Nephron (organoid): ENCODE measurements around the gene MRPL2.

Experiments
- H3K27ac Mint-ChIP-seq, 3 experiments: 2 replicates each; pipeline ENCODE4 v1.8.0; 2020; ENCODE audit warnings: mixed read lengths in 3 of 3, mild to moderate bottlenecking in 2 of 3, moderate library complexity in 1 of 3
- H3K27me3 Mint-ChIP-seq: 2 replicates; pipeline ENCODE4 v1.8.0; 2021; ENCODE audit warnings: low read depth, mild to moderate bottlenecking, moderate library complexity, mixed read lengths
- H3K36me3 Mint-ChIP-seq: 2 replicates; pipeline ENCODE4 v1.8.0; 2020; ENCODE audit warnings: low read depth, mixed read lengths
- H3K4me1 Mint-ChIP-seq: 2 replicates; pipeline ENCODE4 v1.8.0; 2020; ENCODE audit warnings: mixed read lengths
- H3K4me3 Mint-ChIP-seq, 3 experiments: 2 replicates each; pipeline ENCODE4 v1.8.0; 2020; ENCODE audit warnings: mild to moderate bottlenecking in 3 of 3, mixed read lengths in 3 of 3, moderate library complexity in 2 of 3
- H3K9me3 Mint-ChIP-seq: 2 replicates; pipeline ENCODE4 v1.8.0; 2020; ENCODE audit warnings: mixed read lengths
- TF ChIP-seq, protein P1 (sequence below), 3 experiments: fragments of 200-600 bp; sonication (generic); IDR thresholded peaks; one replicate each; pipeline ENCODE4 v1.5.0; 2021; ENCODE audit warnings: antibody characterized with exemption in 3 of 3; ENCODE audit not compliant: unreplicated experiment in 3 of 3

Gene MRPL2

DNA sequence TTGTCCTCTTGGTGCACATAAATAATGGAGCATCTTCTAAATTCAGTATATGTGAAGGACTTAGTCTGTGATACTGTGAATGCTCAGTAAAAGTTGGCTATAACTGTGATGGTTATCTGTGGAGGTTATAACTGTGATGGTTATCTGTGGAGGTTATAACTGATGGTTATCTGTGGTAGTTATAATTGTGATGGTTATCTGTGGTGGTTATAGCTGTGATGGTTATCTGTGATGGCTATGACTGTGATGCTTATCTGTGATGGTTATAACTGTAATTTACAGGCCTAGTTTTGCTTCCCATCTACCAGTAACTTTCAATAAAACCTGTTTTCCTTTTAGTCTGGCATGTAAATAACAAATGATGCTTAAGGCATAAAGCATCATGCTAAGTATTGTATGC lies 33.4 kb upstream of the MRPL2 start:
- TF ChIP-seq, protein P1, sequence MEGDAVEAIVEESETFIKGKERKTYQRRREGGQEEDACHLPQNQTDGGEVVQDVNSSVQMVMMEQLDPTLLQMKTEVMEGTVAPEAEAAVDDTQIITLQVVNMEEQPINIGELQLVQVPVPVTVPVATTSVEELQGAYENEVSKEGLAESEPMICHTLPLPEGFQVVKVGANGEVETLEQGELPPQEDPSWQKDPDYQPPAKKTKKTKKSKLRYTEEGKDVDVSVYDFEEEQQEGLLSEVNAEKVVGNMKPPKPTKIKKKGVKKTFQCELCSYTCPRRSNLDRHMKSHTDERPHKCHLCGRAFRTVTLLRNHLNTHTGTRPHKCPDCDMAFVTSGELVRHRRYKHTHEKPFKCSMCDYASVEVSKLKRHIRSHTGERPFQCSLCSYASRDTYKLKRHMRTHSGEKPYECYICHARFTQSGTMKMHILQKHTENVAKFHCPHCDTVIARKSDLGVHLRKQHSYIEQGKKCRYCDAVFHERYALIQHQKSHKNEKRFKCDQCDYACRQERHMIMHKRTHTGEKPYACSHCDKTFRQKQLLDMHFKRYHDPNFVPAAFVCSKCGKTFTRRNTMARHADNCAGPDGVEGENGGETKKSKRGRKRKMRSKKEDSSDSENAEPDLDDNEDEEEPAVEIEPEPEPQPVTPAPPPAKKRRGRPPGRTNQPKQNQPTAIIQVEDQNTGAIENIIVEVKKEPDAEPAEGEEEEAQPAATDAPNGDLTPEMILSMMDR (IDR thresholded peaks at IDR 0.05; ENCODE audit: unreplicated experiment in 3 of 3): no peak
- peaks cover 3% of the 10 kb centered on the region for H3K36me3 Mint-ChIP-seq

DNA sequence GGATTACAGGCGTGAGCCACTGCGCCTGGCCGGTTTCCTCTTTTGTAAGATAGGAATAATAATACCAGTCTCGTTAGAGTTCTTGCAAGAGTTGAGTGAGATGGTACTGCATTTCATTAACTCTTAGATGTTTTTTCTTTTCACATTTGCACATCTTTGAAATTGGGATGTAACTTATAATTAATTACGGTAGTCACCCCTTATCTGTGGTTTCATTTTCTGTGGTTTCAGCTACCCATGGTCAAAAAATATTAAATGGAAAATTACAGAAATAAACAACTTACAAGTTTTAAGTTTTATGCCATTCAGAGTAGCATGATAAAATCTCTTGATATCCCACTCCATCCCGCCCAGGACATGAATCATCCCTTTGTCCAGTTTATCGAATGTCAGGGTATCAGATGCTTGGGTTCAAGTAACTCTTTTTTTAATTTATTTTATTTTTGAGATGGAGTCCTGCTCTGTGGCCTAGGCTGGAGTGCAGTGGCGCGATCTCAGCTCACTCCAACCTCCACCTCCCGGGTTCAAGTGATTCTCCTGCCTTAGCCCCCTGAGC lies 32.3 kb upstream of the MRPL2 start:
- H3K36me3 Mint-ChIP-seq: peaks cover 3% of the 10 kb centered on the region

More for the DNA sequence above, 33.4 kb upstream of the MRPL2 start:
- Mint-ChIP-seq H3K27me3 (no peaks in the 10 kb centered on the region), H3K27ac (peak overlapping the region; percentile 71 to 93 (median 73)), H3K4me1 (peaks cover 78% of the 10 kb centered on the region), H3K4me3 (peak overlapping the region in 2 of 3 experiments; percentile 4 to 35), H3K9me3 (no peaks in the 10 kb centered on the region)

DNA sequence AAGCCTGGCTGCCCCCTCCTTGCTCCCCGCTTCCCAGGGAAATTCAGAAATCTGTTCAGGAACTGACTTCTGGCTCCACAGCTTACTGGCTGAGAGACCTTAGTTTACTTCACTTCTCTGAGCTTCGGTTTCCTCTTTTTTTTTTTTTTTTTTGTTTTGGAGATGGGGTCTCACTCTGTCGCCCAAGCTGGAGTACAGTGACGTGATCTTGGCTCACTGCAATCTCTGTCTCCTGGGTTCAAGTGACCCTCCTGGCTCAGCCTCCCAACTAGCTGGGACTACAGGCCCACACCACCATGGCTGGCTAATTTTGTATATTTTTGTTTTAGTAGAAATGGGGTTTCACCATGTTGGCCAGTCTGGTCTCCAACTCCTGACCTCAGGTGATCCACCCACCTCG lies 31.8 kb upstream of the MRPL2 start:
- H3K36me3 Mint-ChIP-seq: peaks cover 3% of the 10 kb centered on the region
- peaks cover 79% of the 10 kb centered on the region for H3K4me1 Mint-ChIP-seq
- H3K4me3 Mint-ChIP-seq: peak overlapping the region in 2 of 3 experiments; percentile 46 to 66
- TF ChIP-seq, protein P1 (IDR thresholded peaks at IDR 0.05; ENCODE audit: unreplicated experiment in 3 of 3): no peak
- no peaks in the 10 kb centered on the region for H3K9me3 Mint-ChIP-seq
- peak overlapping the region; percentile 95 to 99 (median 98) for H3K27ac Mint-ChIP-seq
- no peaks in the 10 kb centered on the region for H3K27me3 Mint-ChIP-seq

More for the DNA sequence above, 32.3 kb upstream of the MRPL2 start:
- Mint-ChIP-seq H3K27me3 (no peaks in the 10 kb centered on the region), H3K4me3 (no peak overlapping the region), H3K4me1 (peaks cover 77% of the 10 kb centered on the region), H3K9me3 (no peaks in the 10 kb centered on the region), H3K27ac (peak overlapping the region; percentile 95 to 99 (median 98))
- TF ChIP-seq, protein P1 (IDR thresholded peaks at IDR 0.05; ENCODE audit: unreplicated experiment in 3 of 3): no peak

DNA sequence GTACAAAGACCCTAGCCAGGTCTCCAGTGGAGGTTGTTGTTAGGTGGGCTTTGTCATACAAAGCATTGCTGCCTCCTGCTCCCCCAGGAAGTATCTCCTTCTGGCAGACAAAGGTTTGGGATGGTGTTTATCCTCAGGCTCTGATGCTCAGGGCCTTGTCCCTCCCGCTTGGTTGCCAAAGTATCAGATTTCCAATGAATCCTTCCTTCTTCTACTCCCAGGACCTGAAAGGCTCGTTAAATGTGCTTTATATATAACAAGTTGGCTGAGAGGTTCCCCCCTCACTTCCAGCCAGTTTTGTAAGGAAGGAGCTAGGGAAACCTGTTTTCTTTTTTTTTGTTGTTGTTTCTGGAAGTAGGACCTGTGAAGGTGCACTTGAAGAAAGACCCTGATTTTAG lies 31.3 kb upstream of the MRPL2 start:
- peak overlapping the region; percentile 95 to 99 (median 98) for H3K27ac Mint-ChIP-seq
- peaks cover 2% of the 10 kb centered on the region for H3K36me3 Mint-ChIP-seq
- no peaks in the 10 kb centered on the region for H3K27me3 Mint-ChIP-seq
- H3K4me3 Mint-ChIP-seq: peak overlapping the region; percentile 21 to 66 (median 46)
- TF ChIP-seq, protein P1 (IDR thresholded peaks at IDR 0.05; ENCODE audit: unreplicated experiment in 3 of 3): no peak
- H3K9me3 Mint-ChIP-seq: no peaks in the 10 kb centered on the region
- H3K4me1 Mint-ChIP-seq: peaks cover 76% of the 10 kb centered on the region

DNA sequence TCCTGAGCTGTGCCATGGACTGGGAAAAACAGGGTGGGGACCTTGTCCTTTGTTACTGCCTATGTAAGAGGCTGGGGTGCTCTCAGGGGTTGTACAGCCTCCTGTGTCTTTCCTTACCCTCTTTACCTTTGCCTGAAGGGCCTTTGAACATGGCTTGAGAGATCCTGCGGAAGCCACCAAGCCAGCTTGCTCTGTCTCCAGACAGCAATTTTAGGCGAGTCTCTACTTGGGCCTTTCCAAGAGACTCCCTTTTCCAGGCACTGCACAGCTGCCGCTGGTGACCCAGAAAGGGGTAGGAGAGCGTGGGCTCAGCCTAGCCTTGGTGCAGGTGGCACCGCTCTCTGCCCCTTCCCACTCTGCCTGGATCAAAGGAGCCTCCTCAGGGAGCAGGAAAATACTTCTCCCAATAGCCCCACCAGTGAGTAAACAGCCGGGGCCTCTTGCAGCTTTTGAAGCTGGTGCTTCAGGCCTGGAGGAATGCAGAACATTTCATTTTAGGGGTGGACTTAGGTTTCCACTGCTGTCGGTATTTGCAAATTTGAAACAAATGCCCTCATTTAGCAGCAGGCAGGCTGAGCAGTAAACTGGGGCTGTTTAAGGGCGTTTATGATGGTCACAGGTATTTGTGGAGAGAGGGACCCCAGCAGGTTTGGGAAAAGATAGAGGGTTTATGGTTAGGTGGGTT lies 30.8 kb upstream of the MRPL2 start:
- Mint-ChIP-seq H3K27me3 (no peaks in the 10 kb centered on the region), H3K27ac (peak overlapping the region; percentile 95 to 99 (median 98)), H3K4me3 (peak overlapping the region; percentile 21 to 66 (median 46)), H3K4me1 (peaks cover 72% of the 10 kb centered on the region), H3K36me3 (no peaks in the 10 kb centered on the region), H3K9me3 (no peaks in the 10 kb centered on the region)
- TF ChIP-seq, protein P1 (IDR thresholded peaks at IDR 0.05; ENCODE audit: unreplicated experiment in 3 of 3): no peak
